CD4-positive, alpha-beta T cell treated with Interleukin-21 for 1 hour (primary cell): ENCODE results near the gene PLEKHG7.

ENCODE experiments used
- DNase-seq: peaks from one replicate; pipeline ENCODE4 v3.0.0-alpha.2; 2020

The PLEKHG7 gene

GRCh38 chr12:92814584-92814983, 111.8 kb downstream of the PLEKHG7 start:
- no peak for DNase-seq

GRCh38 chr12:92821142-92821541, 118.4 kb downstream of the PLEKHG7 start:
- no peak for DNase-seq
